ENCODE measurements around the gene MPO. TPM values are rescaled to one million over a fixed set of nuclear protein-coding genes. Genes with fewer than 3 reads are reported as not detected.

The MPO gene
- total and polyA plus RNA-seq, 8 donors, result 0.03 to 7.7 (median 0.46) TPM; not detected in 5

GRCh38 chr17:58328195-58329034 is 47.7 kb upstream of the MPO start, which contains the start of gene TSPOAP1:
TSS of gene TSPOAP1 (minus strand) at chr17:58328795. CDS start at chr17:58327920, 875 bp downstream.
- intact Hi-C loops (cut with DNase I; ENCODE audit: low total_unique reads), result no loop called here
- no peaks in the 10 kb centered on the region for H3K36me3 ChIP-seq
- peaks cover 0 to 17% (median 0%) of the 10 kb centered on the region in 3 donors for H3K27me3 ChIP-seq
- 32 to 45% (median 39%) methylated on average over 16 to 23 of the region's 23 CpGs for WGBS, 5 donors
- TF ChIP-seq POLR2AphosphoS5 (IDR thresholded peaks at IDR 0.05), result no peak
- no peak for TF ChIP-seq EP300 (IDR thresholded peaks at IDR 0.05)
- TF ChIP-seq CTCF (IDR thresholded peaks at IDR 0.05), result no peak
- no peak for TF ChIP-seq POLR2A (IDR thresholded peaks at IDR 0.05)
- H3K4me3 ChIP-seq, result peak within 1 kb of the TSS in 3 of 4 donors; percentile 0 to 57 (median 31)
- DNase-seq, result peak in 1 of 2 donors; percentile 70
- H3K4me1 ChIP-seq, result peaks cover 13 to 42% (median 25%) of the 10 kb centered on the region in 4 donors
- peak within 1 kb of the TSS in 4 of 5 donors; percentile 17 to 45 (median 28) for H3K27ac ChIP-seq
- H3K9me3 ChIP-seq, result no peaks in the 10 kb centered on the region

GRCh38 chr17:58327363-58328194 is 46.8 kb upstream of the MPO start:
- no peak for DNase-seq
- Histone ChIP-seq H3K27me3 (peaks cover 0 to 9% (median 0%) of the 10 kb centered on the region in 3 donors), H3K9me3 (no peaks in the 10 kb centered on the region), H3K4me1 (peaks cover 13 to 38% (median 27%) of the 10 kb centered on the region in 4 donors), H3K27ac (no peak overlapping the region), H3K36me3 (peaks cover 0 to 4% (median under 1%) of the 10 kb centered on the region in 4 donors), H3K4me3 (peak overlapping the region in 2 of 4 donors; percentile 0 to 1)
- intact Hi-C loops (cut with DNase I; ENCODE audit: low total_unique reads), result no loop called here
- 63 to 81% (median 73%) methylated on average over 12 to 19 of the region's 19 CpGs for WGBS, 5 donors
- TF ChIP-seq POLR2AphosphoS5 (IDR thresholded peaks at IDR 0.05), result no peak
- no peak for TF ChIP-seq EP300 (IDR thresholded peaks at IDR 0.05)
- TF ChIP-seq POLR2A (IDR thresholded peaks at IDR 0.05), result no peak
- TF ChIP-seq CTCF (IDR thresholded peaks at IDR 0.05), result no peak

GRCh38 chr17:58326609-58327362 is 46.1 kb upstream of the MPO start:
- intact Hi-C loops (cut with DNase I; ENCODE audit: low total_unique reads), result no loop called here
- 83 to 91% (median 88%) methylated on average over 8 to 9 of the region's 9 CpGs for WGBS, 5 donors

More at GRCh38 chr17:58326609-58327362, 46.1 kb upstream of the MPO start:
- Histone ChIP-seq H3K4me3 (no peak overlapping the region), H3K9me3 (no peaks in the 10 kb centered on the region), H3K27ac (no peak overlapping the region), H3K36me3 (peaks cover 4 to 12% (median 8%) of the 10 kb centered on the region in 4 donors), H3K4me1 (peaks cover 13 to 38% (median 27%) of the 10 kb centered on the region in 4 donors), H3K27me3 (peaks cover 0 to 9% (median 0%) of the 10 kb centered on the region in 3 donors)
- no peak for DNase-seq
- no peak for TF ChIP-seq POLR2AphosphoS5 (IDR thresholded peaks at IDR 0.05)
- no peak for TF ChIP-seq EP300 (IDR thresholded peaks at IDR 0.05)
- TF ChIP-seq CTCF (IDR thresholded peaks at IDR 0.05), result no peak
- no peak for TF ChIP-seq POLR2A (IDR thresholded peaks at IDR 0.05)

Measured in stomach (tissue), 9 donors.